ENCODE measurements around the gene SLC22A25.

The SLC22A25 gene

DNA sequence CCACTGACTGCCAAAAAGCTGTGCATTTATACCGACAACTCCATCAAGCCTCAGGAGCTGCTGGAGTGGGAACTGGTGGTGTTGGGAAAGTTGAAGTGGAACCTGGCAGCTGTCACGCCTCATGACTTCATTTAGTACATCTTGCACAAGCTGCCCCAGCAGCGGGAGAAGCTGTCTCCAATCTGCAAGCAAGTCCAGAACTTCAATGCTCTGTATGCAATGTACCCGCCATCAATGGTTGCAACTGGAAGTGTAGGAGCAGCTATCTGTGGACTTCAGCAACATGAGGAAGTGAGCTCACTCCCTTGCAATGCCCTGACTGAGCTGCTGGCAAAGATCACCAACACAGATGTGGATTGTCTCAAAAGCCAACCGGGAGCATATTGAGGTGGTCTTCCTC is at the start of gene SLC22A25:
Gene SLC22A25 (minus strand): TSS at position 67 of the 400 bp plus-strand sequence. CDS start 13,947 bp downstream, outside the sequence.
- Histone ChIP-seq H3K4me1 (ENCODE audit: control insufficient read depth, insufficient read depth, low read length) (no peaks in the 10 kb centered on the region), H3K27me3 (ENCODE audit: control insufficient read depth, insufficient read depth, low read length) (no peaks in the 10 kb centered on the region), H3K4me3 (ENCODE audit: low read depth, low read length) (no peak within 1 kb of the TSS), H3K9me3 (ENCODE audit: control insufficient read depth, insufficient read depth, low read length) (no peaks in the 10 kb centered on the region; the same call in 1 of the 2 replicates), H3K27ac (ENCODE audit: low read depth, low read length) (no peak within 1 kb of the TSS), H3K36me3 (ENCODE audit: control insufficient read depth, insufficient read depth, low read length) (no peaks in the 10 kb centered on the region), H3K9ac (ENCODE audit: low read depth, low read length) (no peak within 1 kb of the TSS)

GRCh38 chr11:63290285-63290684 is 46.9 kb upstream of the SLC22A25 start:
- Histone ChIP-seq H3K27me3 (ENCODE audit: control insufficient read depth, insufficient read depth, low read length) (no peaks in the 10 kb centered on the region), H3K4me3 (ENCODE audit: low read depth, low read length) (no peak overlapping the region), H3K36me3 (ENCODE audit: control insufficient read depth, insufficient read depth, low read length) (no peaks in the 10 kb centered on the region), H3K9ac (ENCODE audit: low read depth, low read length) (no peak overlapping the region), H3K4me1 (ENCODE audit: control insufficient read depth, insufficient read depth, low read length) (no peaks in the 10 kb centered on the region), H3K9me3 (ENCODE audit: control insufficient read depth, insufficient read depth, low read length) (no peaks in the 10 kb centered on the region), H3K27ac (ENCODE audit: low read depth, low read length) (no peak overlapping the region)

- Histone ChIP-seq H3K9me3 (ENCODE audit: control insufficient read depth, insufficient read depth, low read length) (no peaks in the 10 kb centered on the region), H3K27ac (ENCODE audit: low read depth, low read length) (no peak overlapping the region), H3K4me3 (ENCODE audit: low read depth, low read length) (no peak overlapping the region), H3K27me3 (ENCODE audit: control insufficient read depth, insufficient read depth, low read length) (no peaks in the 10 kb centered on the region), H3K9ac (ENCODE audit: low read depth, low read length) (no peak overlapping the region), H3K36me3 (ENCODE audit: control insufficient read depth, insufficient read depth, low read length) (no peaks in the 10 kb centered on the region), H3K4me1 (ENCODE audit: control insufficient read depth, insufficient read depth, low read length) (no peaks in the 10 kb centered on the region)
Observed at GRCh38 chr11:63289658-63290057, 46.3 kb upstream of the SLC22A25 start.

- H3K9me3 ChIP-seq (ENCODE audit: control insufficient read depth, insufficient read depth, low read length): no peaks in the 10 kb centered on the region
- H3K27me3 ChIP-seq (ENCODE audit: control insufficient read depth, insufficient read depth, low read length): no peaks in the 10 kb centered on the region
- no peaks in the 10 kb centered on the region for H3K36me3 ChIP-seq (ENCODE audit: control insufficient read depth, insufficient read depth, low read length)
- H3K4me3 ChIP-seq (ENCODE audit: low read depth, low read length): no peak overlapping the region
- H3K4me1 ChIP-seq (ENCODE audit: control insufficient read depth, insufficient read depth, low read length): no peaks in the 10 kb centered on the region
- no peak overlapping the region for H3K27ac ChIP-seq (ENCODE audit: low read depth, low read length)
- no peak overlapping the region for H3K9ac ChIP-seq (ENCODE audit: low read depth, low read length)
Observed at GRCh38 chr11:63282579-63282978, 39.2 kb upstream of the SLC22A25 start.

DNA sequence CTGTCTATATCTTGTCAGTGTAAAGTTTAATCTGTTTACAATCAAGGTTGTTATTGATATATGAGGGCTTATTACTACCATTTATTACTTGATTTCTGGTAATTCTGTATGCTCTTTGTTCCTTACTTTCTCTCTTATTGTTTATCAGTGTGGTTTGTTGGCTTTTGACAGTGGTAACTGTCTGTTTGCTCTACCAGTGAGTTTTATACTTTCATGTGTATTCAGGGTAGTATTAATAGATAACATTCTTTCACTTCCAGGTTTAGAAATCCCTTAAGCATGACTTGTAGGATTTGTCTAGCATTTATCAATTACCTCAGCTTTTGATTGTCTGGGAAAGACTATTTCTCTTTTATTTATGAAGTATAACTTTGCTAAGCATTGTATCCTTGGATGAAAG is 37.5 kb upstream of the SLC22A25 start:
- Histone ChIP-seq H3K4me1 (ENCODE audit: control insufficient read depth, insufficient read depth, low read length) (no peaks in the 10 kb centered on the region), H3K27ac (ENCODE audit: low read depth, low read length) (no peak overlapping the region), H3K36me3 (ENCODE audit: control insufficient read depth, insufficient read depth, low read length) (no peaks in the 10 kb centered on the region), H3K4me3 (ENCODE audit: low read depth, low read length) (no peak overlapping the region), H3K9ac (ENCODE audit: low read depth, low read length) (no peak overlapping the region), H3K27me3 (ENCODE audit: control insufficient read depth, insufficient read depth, low read length) (no peaks in the 10 kb centered on the region), H3K9me3 (ENCODE audit: control insufficient read depth, insufficient read depth, low read length) (no peaks in the 10 kb centered on the region)

GRCh38 chr11:63277345-63277943 is 34.0 kb upstream of the SLC22A25 start:
- Histone ChIP-seq H3K4me1 (ENCODE audit: control insufficient read depth, insufficient read depth, low read length) (no peaks in the 10 kb centered on the region), H3K27me3 (ENCODE audit: control insufficient read depth, insufficient read depth, low read length) (no peaks in the 10 kb centered on the region), H3K9me3 (ENCODE audit: control insufficient read depth, insufficient read depth, low read length) (no peaks in the 10 kb centered on the region), H3K4me3 (ENCODE audit: low read depth, low read length) (no peak overlapping the region), H3K36me3 (ENCODE audit: control insufficient read depth, insufficient read depth, low read length) (no peaks in the 10 kb centered on the region), H3K9ac (ENCODE audit: low read depth, low read length) (no peak overlapping the region), H3K27ac (ENCODE audit: low read depth, low read length) (no peak overlapping the region)

GRCh38 chr11:63274776-63275175 is 31.4 kb upstream of the SLC22A25 start:
- H3K4me1 ChIP-seq (ENCODE audit: control insufficient read depth, insufficient read depth, low read length): no peaks in the 10 kb centered on the region
- no peak overlapping the region for H3K4me3 ChIP-seq (ENCODE audit: low read depth, low read length)
- no peak overlapping the region for H3K27ac ChIP-seq (ENCODE audit: low read depth, low read length)
- no peak overlapping the region for H3K9ac ChIP-seq (ENCODE audit: low read depth, low read length)
- H3K27me3 ChIP-seq (ENCODE audit: control insufficient read depth, insufficient read depth, low read length): no peaks in the 10 kb centered on the region
- no peaks in the 10 kb centered on the region for H3K36me3 ChIP-seq (ENCODE audit: control insufficient read depth, insufficient read depth, low read length)
- H3K9me3 ChIP-seq (ENCODE audit: control insufficient read depth, insufficient read depth, low read length): no peaks in the 10 kb centered on the region

- no peak overlapping the region for H3K27ac ChIP-seq (ENCODE audit: low read depth, low read length)
- no peaks in the 10 kb centered on the region for H3K27me3 ChIP-seq (ENCODE audit: control insufficient read depth, insufficient read depth, low read length)
- H3K4me3 ChIP-seq (ENCODE audit: low read depth, low read length): no peak overlapping the region
- no peaks in the 10 kb centered on the region for H3K9me3 ChIP-seq (ENCODE audit: control insufficient read depth, insufficient read depth, low read length)
- H3K9ac ChIP-seq (ENCODE audit: low read depth, low read length): no peak overlapping the region
- no peaks in the 10 kb centered on the region for H3K36me3 ChIP-seq (ENCODE audit: control insufficient read depth, insufficient read depth, low read length)
- no peaks in the 10 kb centered on the region for H3K4me1 ChIP-seq (ENCODE audit: control insufficient read depth, insufficient read depth, low read length)
Observed at GRCh38 chr11:63273685-63274084, 30.3 kb upstream of the SLC22A25 start.

GRCh38 chr11:63262547-63262946 is 19.1 kb upstream of the SLC22A25 start:
- H3K4me3 ChIP-seq (ENCODE audit: low read depth, low read length): no peak overlapping the region
- no peaks in the 10 kb centered on the region for H3K9me3 ChIP-seq (ENCODE audit: control insufficient read depth, insufficient read depth, low read length)
- no peaks in the 10 kb centered on the region for H3K36me3 ChIP-seq (ENCODE audit: control insufficient read depth, insufficient read depth, low read length)
- H3K27me3 ChIP-seq (ENCODE audit: control insufficient read depth, insufficient read depth, low read length): no peaks in the 10 kb centered on the region
- H3K4me1 ChIP-seq (ENCODE audit: control insufficient read depth, insufficient read depth, low read length): no peaks in the 10 kb centered on the region
- H3K27ac ChIP-seq (ENCODE audit: low read depth, low read length): no peak overlapping the region
- H3K9ac ChIP-seq (ENCODE audit: low read depth, low read length): no peak overlapping the region

DNA sequence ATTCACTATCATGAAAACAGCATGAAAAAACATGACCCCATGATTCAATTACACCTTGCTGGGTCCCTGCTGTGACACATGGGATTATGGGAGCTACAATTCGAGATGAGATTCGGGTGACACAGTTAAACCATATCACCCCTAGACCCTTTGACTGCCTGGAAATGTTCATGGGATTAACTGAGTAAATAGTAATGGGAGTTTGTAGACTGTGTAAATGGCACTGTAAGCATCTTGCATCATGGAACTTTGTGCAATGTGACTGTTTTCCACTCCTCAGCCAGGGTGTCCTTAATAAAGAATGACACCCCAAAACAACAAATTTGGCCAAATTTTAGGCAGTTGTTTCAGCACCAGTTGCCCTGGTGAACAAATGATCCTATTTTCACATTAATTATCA is 7.9 kb upstream of the SLC22A25 start:
- Histone ChIP-seq H3K27me3 (ENCODE audit: control insufficient read depth, insufficient read depth, low read length) (no peaks in the 10 kb centered on the region), H3K36me3 (ENCODE audit: control insufficient read depth, insufficient read depth, low read length) (no peaks in the 10 kb centered on the region), H3K9ac (ENCODE audit: low read depth, low read length) (no peak overlapping the region), H3K27ac (ENCODE audit: low read depth, low read length) (no peak overlapping the region), H3K4me1 (ENCODE audit: control insufficient read depth, insufficient read depth, low read length) (no peaks in the 10 kb centered on the region), H3K4me3 (ENCODE audit: low read depth, low read length) (no peak overlapping the region), H3K9me3 (ENCODE audit: control insufficient read depth, insufficient read depth, low read length) (no peaks in the 10 kb centered on the region)

GRCh38 chr11:63250162-63251050 is 7.0 kb upstream of the SLC22A25 start:
- Histone ChIP-seq H3K36me3 (ENCODE audit: control insufficient read depth, insufficient read depth, low read length) (no peaks in the 10 kb centered on the region), H3K9ac (ENCODE audit: low read depth, low read length) (no peak overlapping the region), H3K4me3 (ENCODE audit: low read depth, low read length) (no peak overlapping the region), H3K9me3 (ENCODE audit: control insufficient read depth, insufficient read depth, low read length) (no peaks in the 10 kb centered on the region), H3K27me3 (ENCODE audit: control insufficient read depth, insufficient read depth, low read length) (no peaks in the 10 kb centered on the region), H3K4me1 (ENCODE audit: control insufficient read depth, insufficient read depth, low read length) (no peaks in the 10 kb centered on the region), H3K27ac (ENCODE audit: low read depth, low read length) (no peak overlapping the region)
